HEK293 (cell line): Measurements from ENCODE around the gene DEFB129.

Source experiments
- CTCF ChIP-seq: fragments of 450-650 bp; formaldehyde crosslinking; IDR thresholded peaks from 2 replicates; pipeline ENCODE4 v1.5.1; 2016; ENCODE audit warnings: missing biosample characterization, missing genetic modification characterization
- OSR2 ChIP-seq: fragments of 450-650 bp; formaldehyde crosslinking; IDR thresholded peaks from 2 replicates; pipeline ENCODE4 v1.5.1; 2016; ENCODE audit warnings: missing biosample characterization, missing genetic modification characterization
- PATZ1 ChIP-seq: fragments of 450-650 bp; formaldehyde crosslinking; IDR thresholded peaks from 2 replicates; pipeline ENCODE4 v1.5.1; 2016; ENCODE audit warnings: missing biosample characterization, missing genetic modification characterization
- ZBTB7A ChIP-seq: fragments of 450-650 bp; formaldehyde crosslinking; IDR thresholded peaks from 2 replicates; pipeline ENCODE4 v1.5.1; 2016; ENCODE audit warnings: low read depth, missing biosample characterization, missing genetic modification characterization
- ZNF146 ChIP-seq: fragments of 450-650 bp; formaldehyde crosslinking; IDR thresholded peaks from 2 replicates; pipeline ENCODE4 v1.5.1; 2016; ENCODE audit warnings: missing biosample characterization, missing genetic modification characterization
- ZNF558 ChIP-seq: fragments of 450-650 bp; formaldehyde crosslinking; IDR thresholded peaks from 2 replicates; pipeline ENCODE4 v1.5.1; 2016; ENCODE audit warnings: missing biosample characterization, missing genetic modification characterization

GRCh38 chr20:271528-271927 is 44.5 kb downstream of the DEFB129 start:
- TF ChIP-seq ZNF146 (tag by site-specific recombination) = no peak
- no peak for TF ChIP-seq CTCF (tag by site-specific recombination)
- no peak for TF ChIP-seq ZBTB7A (tag by site-specific recombination)
- no peak for TF ChIP-seq OSR2 (tag by site-specific recombination)
- TF ChIP-seq ZNF558 = no peak
- TF ChIP-seq PATZ1 = no peak
